ENCODE results near the gene PLCB3. TPM values are rescaled to one million over a fixed set of nuclear protein-coding genes. Genes with fewer than 3 reads are reported as not detected.

The PLCB3 gene
- 34.9 to 35.7 TPM (median 35.7 TPM) in 3 replicates for total RNA-seq

- Mint-ChIP-seq H3K27ac (peak within 1 kb of the TSS; percentile 73), H3K27me3 (ENCODE audit: low read depth) (no peaks in the 10 kb centered on the region), H3K4me3 (peak within 1 kb of the TSS; percentile 83), H3K9me3 (no peaks in the 10 kb centered on the region), H3K4me1 (peaks cover 16% of the 10 kb centered on the region), H3K36me3 (no peaks in the 10 kb centered on the region)
- peak in 1 of 2 experiments; percentile 77 for DNase-seq (ENCODE audit: low spot score in 2 of 2, unreplicated experiment in 2 of 2)
- TF ChIP-seq CTCF (IDR thresholded peaks at IDR 0.05; ENCODE audit: unreplicated experiment) = peak; percentile 85
These were observed at the start of gene PLCB3 for GRCh38 chr11:64251016-64251752. PLCB3 (plus strand) TSS chr11:64251530; CDS start chr11:64251650, 120 bp downstream.

- DNase-seq (ENCODE audit: low spot score in 2 of 2, unreplicated experiment in 2 of 2) = no peak
- Mint-ChIP-seq H3K4me3 (no peak overlapping the region), H3K36me3 (peaks cover 38% of the 10 kb centered on the region), H3K27me3 (ENCODE audit: low read depth) (no peaks in the 10 kb centered on the region), H3K9me3 (no peaks in the 10 kb centered on the region), H3K27ac (no peak overlapping the region), H3K4me1 (peaks cover 7% of the 10 kb centered on the region)
- TF ChIP-seq CTCF (IDR thresholded peaks at IDR 0.05; ENCODE audit: unreplicated experiment) = no peak
These were observed 49.8 kb upstream of the PLCB3 start for GRCh38 chr11:64201543-64201942.

- Mint-ChIP-seq H3K9me3 (no peaks in the 10 kb centered on the region), H3K36me3 (peaks cover 32% of the 10 kb centered on the region), H3K27ac (no peak overlapping the region), H3K27me3 (ENCODE audit: low read depth) (no peaks in the 10 kb centered on the region), H3K4me3 (no peak overlapping the region), H3K4me1 (peaks cover 9% of the 10 kb centered on the region)
- no peak for TF ChIP-seq CTCF (IDR thresholded peaks at IDR 0.05; ENCODE audit: unreplicated experiment)
- no peak for DNase-seq (ENCODE audit: low spot score in 2 of 2, unreplicated experiment in 2 of 2)
These were observed 48.3 kb upstream of the PLCB3 start for GRCh38 chr11:64202992-64203391.

GRCh38 chr11:64203421-64204079 lies 47.8 kb upstream of the PLCB3 start:
- Mint-ChIP-seq H3K4me3 (no peak overlapping the region), H3K27ac (peak overlapping the region; percentile 67), H3K9me3 (no peaks in the 10 kb centered on the region), H3K36me3 (peaks cover 32% of the 10 kb centered on the region), H3K4me1 (peaks cover 9% of the 10 kb centered on the region), H3K27me3 (ENCODE audit: low read depth) (no peaks in the 10 kb centered on the region)
- TF ChIP-seq CTCF (IDR thresholded peaks at IDR 0.05; ENCODE audit: unreplicated experiment) = no peak
- no peak for DNase-seq (ENCODE audit: low spot score in 2 of 2, unreplicated experiment in 2 of 2)

GRCh38 chr11:64204080-64204440 lies 47.3 kb upstream of the PLCB3 start:
- Mint-ChIP-seq H3K27me3 (ENCODE audit: low read depth) (no peaks in the 10 kb centered on the region), H3K27ac (peak overlapping the region; percentile 67), H3K36me3 (peaks cover 32% of the 10 kb centered on the region), H3K4me1 (peaks cover 9% of the 10 kb centered on the region), H3K4me3 (no peak overlapping the region), H3K9me3 (no peaks in the 10 kb centered on the region)
- DNase-seq (ENCODE audit: low spot score in 2 of 2, unreplicated experiment in 2 of 2) = no peak
- TF ChIP-seq CTCF (IDR thresholded peaks at IDR 0.05; ENCODE audit: unreplicated experiment) = no peak
